HG03066 (cell line): ENCODE measurements around the gene ARHGAP20.

ENCODE experiments used
- ATAC-seq: cut with Tn5 transposase; IDR thresholded peaks from one replicate; pipeline ENCODE4 v1.9.1; 2021; ENCODE audit warnings: low read depth; ENCODE audit not compliant: unreplicated experiment

The ARHGAP20 gene, protein sequence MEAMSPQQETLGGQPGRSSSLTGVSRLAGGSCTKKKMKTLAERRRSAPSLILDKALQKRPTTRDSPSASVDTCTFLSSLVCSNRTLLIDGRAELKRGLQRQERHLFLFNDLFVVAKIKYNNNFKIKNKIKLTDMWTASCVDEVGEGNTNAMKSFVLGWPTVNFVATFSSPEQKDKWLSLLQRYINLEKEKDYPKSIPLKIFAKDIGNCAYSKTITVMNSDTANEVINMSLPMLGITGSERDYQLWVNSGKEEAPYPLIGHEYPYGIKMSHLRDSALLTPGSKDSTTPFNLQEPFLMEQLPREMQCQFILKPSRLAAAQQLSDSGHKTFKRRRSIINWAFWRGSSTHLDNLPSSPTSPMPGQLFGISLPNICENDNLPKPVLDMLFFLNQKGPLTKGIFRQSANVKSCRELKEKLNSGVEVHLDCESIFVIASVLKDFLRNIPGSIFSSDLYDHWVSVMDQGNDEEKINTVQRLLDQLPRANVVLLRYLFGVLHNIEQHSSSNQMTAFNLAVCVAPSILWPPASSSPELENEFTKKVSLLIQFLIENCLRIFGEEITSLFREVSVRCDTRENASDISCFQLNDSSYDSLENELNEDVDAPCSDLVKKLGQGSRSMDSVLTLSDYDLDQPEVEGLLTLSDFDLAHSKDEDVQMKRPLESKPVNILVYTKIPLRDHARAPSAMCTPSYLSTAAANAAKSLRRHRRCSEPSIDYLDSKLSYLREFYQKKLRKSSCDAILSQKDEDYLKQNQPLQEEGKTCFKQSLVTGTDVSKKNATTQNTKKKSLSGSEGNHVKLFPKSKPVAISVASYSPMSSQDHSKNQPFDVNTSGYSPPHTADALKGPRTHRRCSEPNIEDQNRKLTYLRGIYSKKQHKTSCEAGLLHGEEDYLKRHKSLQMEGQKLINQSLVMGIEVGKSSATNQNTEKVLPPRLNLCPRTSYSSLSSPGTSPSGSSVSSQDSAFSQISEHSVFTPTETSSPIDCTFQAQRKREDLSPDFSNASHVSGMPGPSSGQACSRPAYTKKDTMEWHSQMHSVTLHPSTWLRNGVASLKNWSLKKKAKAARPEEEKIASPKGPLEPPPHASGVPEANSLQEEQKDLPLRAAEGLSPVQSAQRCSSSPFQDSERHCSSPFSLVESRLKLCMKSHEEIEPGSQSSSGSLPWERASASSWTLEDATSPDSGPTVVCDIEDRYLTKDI

DNA sequence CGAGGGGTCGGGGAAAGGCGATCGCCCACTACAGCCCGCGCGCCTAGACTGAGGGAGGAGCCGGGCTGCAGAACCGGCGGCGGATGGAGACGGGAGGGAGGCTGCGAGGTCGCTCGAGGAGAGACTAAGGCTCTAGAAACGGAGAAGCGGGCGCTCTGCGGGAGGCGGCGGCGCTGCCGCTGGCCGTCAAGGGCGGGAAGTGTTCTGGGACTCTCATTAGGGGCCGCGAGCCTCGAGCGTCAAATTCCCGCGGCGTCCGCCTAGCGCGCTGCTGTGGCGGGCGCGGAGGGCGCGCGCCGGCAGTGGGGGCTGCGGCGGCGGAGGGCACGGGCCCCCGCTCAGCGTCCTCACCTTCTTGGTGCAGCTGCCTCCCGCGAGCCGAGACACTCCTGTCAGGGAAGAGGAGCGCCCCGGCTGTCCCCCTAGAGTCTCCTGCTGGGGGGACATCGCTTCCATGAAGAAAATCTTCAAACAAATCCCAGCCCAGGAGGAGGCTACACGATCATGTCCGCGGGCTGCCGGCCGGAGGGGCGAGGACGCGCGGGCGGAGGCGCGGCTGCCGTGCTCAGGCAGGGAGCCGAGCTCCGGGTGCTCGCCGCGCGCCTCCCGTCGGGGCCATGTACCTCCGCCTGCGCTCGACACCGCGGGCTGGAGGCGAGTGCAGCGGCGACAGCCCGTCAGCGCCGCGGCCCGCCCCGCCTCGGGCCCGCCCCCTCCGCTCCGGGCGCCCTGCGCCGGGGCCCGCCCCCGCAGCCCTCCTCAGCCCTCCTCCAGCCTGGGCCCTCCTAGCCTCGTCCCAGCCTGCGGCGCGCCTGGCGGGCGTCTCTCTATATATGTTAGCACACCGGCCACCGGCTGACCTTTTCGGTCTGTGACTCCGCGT, at the start of gene ARHGAP20:
Gene ARHGAP20, minus strand, starts transcription at position 662 of the 883 bp plus-strand sequence. Its CDS starts 206 bp downstream, at position 456.
- ATAC-seq, result peak; percentile 67

GRCh38 chr11:110761991-110762390, 49.8 kb upstream of the ARHGAP20 start:
- ATAC-seq, result no peak

GRCh38 chr11:110761131-110761530, 48.9 kb upstream of the ARHGAP20 start:
- no peak for ATAC-seq

DNA sequence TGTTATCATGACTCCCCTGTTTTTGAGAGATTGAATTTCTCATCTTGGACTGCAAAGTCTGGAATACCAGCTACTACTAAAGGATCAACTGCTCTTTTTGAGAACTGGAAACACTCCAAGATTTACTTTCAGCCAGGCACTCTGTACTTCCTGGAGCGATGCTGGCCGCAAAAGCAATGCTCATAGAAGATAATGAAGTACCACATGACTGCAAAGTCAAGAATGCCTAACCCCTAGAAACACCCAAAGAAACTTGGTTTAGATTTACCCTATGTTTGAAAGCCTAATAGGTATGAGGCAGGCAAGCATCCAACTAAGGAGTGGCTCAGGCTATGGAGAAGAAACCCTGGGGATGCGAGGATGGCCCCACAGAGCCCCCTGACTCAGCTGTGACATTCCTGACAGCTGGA, 47.7 kb upstream of the ARHGAP20 start:
- no peak for ATAC-seq

DNA sequence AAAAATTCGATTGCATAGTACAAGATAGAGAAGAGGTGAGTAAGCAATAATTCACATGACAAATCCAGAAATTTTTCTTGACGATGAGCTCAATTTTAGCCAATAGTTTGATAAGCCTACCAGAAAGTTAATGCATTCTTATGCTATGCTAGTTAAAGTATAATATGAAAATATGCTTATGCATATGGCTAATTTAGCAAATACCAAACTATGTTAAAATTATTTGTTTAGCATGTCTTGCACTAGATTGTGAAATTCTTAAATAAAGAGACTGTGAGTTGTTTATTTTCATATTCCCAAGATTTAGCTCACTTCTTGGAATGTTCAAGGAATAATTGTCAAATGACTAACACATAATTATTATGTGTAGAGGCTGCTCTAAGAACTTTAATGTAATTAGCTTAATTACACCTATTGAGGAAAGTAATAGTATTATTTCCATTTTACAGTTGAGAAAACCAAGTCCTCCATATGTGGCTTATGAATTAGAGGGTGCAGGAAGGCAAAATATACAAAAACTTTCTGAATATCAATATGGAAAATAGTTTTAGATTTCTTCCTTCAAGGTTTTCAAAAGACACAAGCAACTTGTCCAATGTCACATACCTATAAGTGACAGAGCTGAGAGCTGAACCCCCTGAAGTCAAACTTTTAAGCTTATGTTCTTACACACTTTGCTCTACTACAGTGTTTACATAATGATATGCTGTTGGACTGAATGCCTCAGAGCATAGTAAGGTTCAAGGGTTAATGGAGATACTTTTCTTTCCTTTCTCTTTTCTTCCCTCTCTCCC, 45.9 kb upstream of the ARHGAP20 start:
- no peak for ATAC-seq

- ATAC-seq, result no peak
Observed at GRCh38 chr11:110757066-110757465, 44.8 kb upstream of the ARHGAP20 start.

DNA sequence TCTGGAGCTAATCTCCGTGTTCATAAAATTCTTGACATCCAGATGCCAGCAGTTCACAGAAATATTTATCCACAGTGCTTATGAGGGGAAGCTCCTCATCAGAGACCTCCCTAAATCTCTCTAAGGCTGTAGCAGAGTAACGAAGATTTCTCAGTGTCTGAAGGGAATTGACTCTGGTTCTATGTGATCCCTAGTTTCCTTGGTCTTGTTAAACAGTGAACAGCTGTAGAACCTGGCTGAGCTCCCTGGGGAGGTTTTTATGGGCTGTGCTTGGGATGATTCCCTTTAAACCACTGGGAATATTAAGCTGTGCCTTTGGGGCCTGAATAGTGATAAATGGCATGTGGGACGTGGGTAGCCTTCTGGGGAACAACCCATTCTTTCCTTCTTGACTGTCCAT, 43.7 kb upstream of the ARHGAP20 start:
- ATAC-seq, result no peak

DNA sequence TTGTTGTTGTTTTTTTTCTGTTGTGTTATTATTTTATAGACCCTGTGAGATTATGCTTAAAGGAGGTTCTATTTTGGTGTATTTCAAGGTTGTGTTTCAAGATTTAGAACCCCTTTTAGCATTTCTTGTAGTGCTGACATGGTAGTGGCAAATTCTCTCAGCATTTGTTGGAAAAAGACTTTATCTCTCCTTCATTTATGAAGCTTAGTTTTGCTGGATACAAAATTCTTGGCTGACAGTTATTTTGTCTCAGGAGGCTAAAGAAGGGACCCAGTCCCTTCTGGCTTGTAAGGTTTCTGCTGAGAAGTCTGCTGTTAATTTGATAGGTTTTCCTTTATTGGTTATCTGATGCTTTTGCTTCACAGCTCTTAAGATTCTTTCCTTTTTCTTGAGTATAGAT, 40.7 kb upstream of the ARHGAP20 start:
- ATAC-seq, result no peak

DNA sequence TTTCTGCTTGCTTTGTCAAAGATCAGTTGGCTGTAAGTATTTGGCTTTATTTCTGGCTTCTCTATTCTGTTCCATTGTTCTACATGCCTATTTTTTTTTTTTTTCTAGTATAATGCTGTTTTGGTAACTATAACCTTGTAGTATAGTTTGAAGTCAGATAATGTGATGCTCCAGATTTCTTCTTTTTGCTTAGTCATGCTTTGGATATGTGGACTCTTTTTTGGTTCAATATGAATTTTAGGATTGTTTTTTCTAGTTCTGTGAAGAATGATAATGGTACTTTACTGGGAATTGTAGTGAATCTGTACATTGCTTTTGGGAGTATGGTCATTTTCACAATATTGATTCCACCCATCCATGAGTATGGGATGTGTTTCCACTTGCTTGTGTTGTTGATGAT, 37.9 kb upstream of the ARHGAP20 start:
- no peak for ATAC-seq

GRCh38 chr11:110747531-110747930, 35.3 kb upstream of the ARHGAP20 start:
- no peak for ATAC-seq

- ATAC-seq, result no peak
Observed at GRCh38 chr11:110738641-110739040, 26.4 kb upstream of the ARHGAP20 start.

DNA sequence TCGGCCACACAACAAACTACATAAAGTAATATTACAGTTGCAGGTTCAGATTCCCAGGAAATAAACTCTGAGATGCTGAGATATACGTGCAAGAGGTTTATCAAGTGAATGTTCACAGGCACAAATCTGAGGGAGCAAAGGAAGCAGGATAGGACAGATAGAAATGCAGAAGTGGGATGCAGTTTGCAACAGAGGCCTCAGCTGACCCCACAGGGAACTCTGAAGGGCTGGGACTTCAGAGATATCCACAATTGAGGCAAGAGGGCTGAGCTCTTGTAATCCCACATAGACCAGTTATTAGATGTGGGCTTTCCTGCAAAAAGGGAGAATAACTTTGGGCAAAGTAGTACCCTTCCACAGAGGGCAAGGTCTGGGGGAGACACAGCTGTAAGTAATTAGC, 25.4 kb upstream of the ARHGAP20 start:
- no peak for ATAC-seq

- ATAC-seq, result no peak
Observed at GRCh38 chr11:110736171-110736553, 23.9 kb upstream of the ARHGAP20 start.

- ATAC-seq, result no peak
Observed at GRCh38 chr11:110735455-110736170, 23.4 kb upstream of the ARHGAP20 start.

DNA sequence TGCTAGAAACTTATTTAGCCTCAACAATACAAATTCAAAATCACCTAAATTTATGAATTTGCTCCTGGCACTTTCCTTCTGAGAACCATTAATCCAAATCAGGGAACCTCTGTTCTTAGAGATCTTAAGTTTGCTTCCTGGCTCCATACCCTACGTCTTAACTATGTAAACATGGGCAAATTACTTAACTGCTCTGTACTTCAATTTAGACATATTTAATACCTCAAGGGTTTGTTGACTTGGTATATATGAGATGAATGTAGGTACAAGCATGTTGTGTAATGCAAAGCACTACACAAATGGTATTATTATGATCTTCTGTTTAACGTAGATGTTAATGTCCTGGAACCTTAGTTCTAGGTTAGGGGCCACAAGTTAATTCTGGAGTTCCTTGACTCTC, 22.6 kb upstream of the ARHGAP20 start:
- ATAC-seq, result no peak

DNA sequence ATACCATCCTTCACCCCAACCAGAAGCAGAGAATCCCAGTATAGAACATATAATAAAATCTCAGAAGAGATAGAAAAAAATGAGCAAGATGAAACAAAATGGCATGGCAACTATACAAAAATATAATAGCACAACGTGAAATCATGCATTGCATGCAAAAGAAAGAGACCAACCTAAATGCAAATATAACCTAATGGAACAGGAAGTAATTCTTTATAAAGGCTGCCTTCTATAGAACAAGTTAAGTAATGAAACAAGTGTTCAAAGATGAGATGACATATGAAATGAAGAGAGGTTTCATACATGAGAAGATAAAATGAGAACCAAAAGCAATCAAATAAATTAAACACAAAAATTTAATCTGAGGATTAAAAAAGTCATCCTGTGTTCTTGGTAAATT, 18.5 kb upstream of the ARHGAP20 start:
- ATAC-seq, result no peak

DNA sequence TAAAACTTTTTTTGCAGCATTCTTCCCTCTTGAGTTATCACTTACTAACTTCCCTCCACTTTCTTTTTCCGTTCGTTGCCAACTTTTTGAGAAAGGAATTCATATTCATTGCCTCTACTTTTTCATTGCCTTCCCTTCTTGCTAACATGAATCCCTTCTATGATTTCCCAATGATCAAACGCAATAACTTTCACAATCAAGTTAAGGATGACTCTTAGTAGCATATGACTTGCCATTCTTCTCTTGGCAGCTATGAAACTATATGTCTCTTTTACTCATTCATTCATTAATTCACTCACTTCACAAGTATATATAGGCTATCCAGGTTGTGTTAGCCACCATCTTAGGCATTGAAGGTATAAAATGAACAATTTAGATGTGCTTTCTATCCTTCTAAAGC, 16.6 kb upstream of the ARHGAP20 start:
- no peak for ATAC-seq

GRCh38 chr11:110728476-110728875, 16.2 kb upstream of the ARHGAP20 start:
- ATAC-seq, result no peak

GRCh38 chr11:110724358-110724757, 12.1 kb upstream of the ARHGAP20 start:
- no peak for ATAC-seq
